HCEC 1CT (cell line): Measurements from ENCODE around the gene DYRK2.
A peak's percentile ranks its signal among the peaks of the same experiment; 100 is the strongest.

Experiments used
- DNase-seq: peaks from one replicate; pipeline ENCODE4 v3.0.0-alpha.2; 2017

The DYRK2 gene

DNA sequence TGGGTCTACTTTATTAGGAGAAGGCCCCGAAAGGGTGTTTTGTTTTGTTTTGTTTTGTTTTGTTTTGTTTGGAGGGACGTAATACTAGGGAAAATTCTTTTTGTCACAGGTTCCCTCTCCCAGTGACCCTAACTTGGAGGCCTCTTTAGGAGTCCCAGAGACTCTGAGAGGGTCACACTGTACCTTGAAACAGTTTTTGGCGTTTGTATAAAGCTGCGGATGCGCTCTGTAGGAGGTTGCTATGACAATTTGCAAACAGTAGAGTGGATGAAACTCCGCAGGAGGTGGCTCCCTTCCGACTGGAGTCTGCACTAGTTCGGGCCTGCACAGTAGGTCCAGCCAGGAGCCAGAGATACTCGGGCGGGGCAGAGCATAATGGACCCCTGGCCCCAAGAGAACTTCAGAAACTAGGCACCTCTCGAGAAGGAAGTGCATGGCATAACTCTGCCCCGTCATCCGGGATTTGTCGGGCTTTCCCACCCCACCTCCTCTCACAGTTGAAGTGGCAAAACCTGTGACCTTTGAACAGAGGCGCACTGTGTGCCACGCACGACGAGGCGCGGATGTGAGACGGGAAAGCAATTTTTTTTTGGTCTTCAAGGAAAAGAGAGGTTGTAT lies 1.3 kb upstream of the DYRK2 start:
- DNase-seq, result no peak

DNA sequence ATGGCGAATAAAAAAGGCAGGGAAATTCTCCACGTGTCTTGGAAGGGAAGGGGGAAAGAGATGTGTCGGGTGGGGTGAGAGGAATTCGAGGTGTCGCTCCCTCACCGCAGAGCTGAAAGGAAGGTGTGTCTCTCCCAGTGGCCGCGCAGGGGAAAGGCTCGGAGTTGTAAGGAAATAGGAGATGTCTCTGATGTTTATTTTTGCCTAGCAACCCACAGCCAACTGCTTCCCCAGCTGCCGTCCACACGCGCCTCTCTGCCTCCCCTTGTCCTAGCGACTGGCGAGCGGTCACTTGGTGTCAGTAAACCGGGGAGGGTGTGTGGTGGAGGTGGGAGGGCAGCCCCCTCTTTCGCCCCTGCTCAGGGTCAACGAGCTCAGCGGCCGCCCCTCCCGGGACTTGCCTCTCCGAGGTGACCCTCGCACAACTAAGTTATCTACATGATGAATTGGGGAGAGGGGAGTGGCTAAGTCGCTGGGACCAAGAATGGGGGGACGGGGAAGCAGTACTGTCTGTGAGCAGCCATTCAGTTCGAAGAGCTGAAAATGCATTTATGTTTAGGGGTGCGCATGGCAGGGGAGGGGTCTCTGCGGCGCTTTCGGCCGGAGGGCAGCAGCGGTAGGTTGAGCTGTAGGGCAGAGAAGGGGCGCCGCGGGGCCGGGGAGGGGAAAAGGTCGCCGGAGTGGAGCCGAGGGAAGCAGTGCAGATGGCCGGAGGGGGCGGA lies 585 bp upstream of the DYRK2 start:
- peak; percentile 89 for DNase-seq

DNA sequence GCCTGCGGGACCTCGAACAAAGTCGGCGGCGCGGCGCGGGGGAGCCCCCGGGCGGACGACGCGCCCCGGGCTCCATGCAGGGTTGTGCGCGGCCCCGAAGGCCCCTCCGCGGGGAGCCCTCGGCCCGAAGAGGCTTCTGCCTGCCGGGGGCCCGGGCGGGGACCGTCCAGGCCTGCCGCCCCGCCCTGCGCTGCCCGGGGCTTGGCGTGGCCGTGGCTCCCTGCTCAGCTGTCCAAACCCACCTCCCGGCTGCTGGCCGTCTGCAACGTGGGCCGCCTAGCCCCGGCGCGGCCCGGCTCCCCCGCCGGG lies 670 bp downstream of the DYRK2 start:
- DNase-seq, result no peak

DNA sequence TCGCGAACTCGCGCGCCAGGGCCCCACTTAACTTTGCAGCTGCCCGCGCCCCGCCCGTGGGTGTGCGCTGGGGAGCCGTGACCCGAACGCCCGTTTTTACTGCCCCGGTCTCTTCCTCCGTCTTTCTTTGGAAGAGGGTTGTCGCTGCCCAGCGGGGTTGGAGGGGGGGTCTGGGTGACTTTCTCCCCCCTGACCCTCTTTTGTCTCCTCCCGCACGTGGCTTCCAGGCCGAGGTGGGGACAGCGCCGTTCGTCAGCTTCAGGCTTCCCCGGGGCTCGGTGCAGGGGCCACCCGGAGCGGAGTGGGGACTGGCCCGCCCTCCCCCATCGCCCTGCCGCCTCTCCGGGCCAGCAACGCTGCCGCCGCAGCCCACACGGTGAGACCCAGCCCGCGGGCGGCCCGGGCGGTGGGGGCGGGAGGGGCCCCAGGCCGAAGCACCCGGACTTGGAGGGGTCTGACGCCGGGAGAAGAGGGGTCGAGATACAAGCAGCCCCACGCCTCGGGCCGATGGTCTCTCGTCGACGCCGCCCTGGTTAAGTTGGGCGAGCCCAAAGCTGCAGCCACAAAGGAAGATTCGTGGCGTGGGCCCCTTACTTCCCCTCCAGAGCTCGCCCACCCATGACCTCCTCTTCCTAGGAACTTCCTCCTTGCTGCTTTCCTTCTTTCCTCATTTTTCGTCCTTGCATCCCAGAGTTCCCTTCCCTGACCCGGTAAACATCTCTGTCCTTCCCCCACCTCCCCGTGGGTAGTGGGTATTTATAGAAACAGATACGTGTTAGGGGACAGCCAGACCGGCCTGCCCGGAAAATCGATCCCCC lies 1.2 kb downstream of the DYRK2 start:
- peak; percentile 10 for DNase-seq

DNA sequence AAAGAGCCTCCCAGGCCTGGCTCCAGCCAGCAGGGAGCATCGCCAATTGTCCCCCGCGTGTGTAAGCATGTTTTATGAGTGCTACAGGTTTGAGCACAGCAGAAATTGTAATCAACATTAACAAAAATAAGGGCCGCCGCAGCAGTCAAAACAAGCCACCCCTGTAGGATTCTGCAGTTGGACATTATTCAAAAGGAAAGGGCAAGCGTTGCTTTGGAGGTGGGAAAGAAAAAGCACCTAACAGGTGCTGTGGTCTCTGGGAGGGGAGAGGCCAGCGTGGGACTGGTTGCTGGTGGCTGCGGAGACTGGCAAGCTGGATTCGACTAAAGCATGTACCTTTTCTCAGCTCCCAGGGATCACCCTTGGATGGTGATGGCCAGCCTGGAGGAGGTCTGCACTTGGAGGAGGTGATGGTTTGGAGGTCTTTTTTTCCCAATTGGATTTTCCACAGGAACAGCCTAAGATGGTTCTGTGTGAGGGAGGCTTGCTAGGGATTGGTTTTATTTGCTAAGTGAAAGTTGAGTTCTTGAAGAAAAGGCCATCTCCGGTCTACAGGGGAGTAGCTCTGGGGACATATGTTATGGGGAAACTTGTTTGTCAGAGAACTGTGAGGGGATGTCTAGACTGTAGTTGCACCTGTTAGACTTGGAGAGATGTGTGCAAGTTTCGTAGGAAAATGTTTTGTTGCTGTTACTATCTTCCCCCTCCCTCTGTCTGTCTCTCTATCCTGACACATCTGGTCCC lies 2.0 kb downstream of the DYRK2 start:
- DNase-seq, result no peak

DNA sequence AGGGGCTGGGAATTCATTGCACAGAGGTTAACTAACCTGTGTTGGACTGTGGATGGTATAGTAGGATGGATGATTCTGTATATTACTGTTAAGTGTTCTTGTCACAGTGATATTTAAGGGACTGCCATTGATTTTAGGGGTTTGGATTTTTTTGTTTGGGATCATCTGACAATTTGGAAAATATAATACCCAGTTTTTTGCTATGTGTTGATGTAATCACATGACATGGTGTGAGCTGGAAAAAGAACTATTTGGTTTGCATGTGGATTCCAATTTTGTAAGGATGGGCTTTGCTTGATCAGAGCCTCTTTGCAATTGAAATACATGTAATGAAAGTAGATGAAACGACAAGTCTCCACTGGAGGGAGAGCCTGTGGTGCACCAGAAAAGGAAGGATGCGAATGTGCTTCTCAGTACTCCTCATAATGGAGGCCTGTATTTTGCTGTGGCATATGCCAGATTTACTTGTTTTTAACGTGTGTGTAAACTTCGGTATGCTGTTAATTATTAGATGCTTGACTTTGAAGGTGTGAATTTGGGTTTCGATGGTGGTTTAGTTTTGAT lies 2.7 kb downstream of the DYRK2 start:
- DNase-seq, result peak; percentile 41

DNA sequence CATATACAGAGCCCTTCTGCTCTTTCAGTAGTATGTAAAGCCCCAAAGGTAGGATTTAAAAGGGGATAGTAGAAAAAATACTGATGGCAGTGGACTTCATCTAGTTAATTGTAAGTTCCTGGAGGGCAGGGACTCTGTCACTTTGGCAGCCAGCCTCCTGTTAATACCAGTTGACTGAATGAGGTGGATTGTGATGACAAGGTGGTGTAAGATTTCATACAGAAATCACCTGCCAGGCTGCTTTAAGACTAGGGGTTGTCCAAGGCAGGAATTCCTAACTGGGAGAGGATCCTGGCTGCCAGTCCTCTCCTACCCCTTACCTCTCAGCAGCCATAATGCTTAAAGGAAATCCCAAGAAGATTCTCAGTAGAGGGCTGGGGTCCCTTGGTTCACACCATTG lies 7.3 kb downstream of the DYRK2 start:
- no peak for DNase-seq

DNA sequence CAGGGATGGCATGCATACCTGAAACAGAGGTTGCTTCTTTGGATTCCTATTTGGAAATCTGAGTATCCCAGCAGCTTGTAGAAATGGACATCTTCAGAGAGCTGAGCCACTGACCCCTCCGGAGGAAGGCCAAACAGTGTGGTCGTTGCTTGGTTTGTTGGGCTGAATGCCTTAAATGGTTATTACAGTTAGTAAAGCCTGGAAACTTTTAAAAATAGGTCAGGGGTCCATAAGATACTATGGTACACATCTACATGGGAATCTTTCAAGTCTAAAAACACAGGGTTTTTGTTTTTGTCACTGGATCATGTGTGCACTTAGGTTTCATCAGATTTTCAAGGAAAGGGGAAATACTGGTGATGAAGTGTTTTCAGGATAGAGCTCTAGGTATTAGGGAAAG lies 7.7 kb downstream of the DYRK2 start:
- DNase-seq, result no peak

DNA sequence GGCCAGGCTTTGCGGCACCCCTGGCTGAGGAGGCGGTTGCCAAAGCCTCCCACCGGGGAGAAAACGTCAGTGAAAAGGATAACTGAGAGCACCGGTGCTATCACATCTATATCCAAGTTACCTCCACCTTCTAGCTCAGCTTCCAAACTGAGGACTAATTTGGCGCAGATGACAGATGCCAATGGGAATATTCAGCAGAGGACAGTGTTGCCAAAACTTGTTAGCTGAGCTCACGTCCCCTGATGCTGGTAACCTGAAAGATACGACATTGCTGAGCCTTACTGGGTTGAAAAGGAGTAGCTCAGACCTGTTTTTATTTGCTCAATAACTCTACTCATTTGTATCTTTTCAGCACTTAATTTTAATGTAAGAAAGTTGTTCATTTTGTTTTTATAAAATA lies 9.9 kb downstream of the DYRK2 start:
- DNase-seq, result no peak

DNA sequence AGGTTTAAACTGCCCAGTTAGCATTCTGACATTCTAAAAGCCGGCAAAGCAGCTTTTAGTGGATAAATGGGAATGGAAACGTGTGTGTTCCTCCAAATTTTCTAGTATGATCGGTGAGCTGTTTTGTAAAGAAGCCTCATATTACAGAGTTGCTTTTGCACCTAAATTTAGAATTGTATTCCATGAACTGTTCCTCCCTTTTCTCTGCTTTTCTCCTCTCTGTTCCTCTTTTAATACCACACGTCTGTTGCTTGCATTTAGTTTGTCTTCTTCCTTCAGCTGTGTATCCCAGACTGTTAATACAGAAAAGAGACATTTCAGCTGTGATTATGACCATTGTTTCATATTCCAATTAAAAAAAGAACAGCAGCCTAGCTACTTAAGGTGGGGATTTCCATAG lies 10.7 kb downstream of the DYRK2 start:
- no peak for DNase-seq

DNA sequence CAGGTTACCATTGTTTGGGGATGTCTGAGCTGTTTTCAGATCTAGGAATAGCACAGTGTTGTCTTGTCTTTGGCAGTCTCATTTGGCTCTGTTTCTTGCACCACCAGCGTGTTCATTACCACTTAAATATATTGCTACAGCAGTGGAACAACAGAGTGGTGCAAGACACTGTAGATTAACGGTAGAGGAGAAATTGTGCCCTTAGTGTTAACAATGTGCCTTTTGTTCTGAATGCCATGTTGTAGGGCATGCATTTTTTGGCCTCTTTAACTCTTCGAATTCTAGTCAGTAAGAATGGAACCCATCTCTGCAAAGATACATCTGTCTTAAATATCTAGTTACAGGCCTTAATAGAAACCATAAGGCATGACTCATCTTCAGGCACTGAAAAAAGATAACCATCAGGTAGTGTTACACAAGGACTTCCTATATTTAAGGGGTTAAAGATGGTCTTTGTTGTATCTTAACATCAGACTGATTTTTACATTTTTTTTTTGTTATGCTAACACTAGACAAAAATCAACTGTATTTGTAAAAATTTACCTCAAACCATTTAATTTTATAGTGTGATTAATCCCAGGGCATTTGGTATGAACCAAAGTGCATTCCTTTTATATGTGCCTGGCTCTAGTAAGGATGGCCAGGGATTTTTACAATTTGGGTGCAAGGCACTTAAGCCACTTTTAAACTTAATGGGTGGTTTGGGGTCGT lies 12.9 kb downstream of the DYRK2 start:
- DNase-seq, result peak; percentile 80

DNA sequence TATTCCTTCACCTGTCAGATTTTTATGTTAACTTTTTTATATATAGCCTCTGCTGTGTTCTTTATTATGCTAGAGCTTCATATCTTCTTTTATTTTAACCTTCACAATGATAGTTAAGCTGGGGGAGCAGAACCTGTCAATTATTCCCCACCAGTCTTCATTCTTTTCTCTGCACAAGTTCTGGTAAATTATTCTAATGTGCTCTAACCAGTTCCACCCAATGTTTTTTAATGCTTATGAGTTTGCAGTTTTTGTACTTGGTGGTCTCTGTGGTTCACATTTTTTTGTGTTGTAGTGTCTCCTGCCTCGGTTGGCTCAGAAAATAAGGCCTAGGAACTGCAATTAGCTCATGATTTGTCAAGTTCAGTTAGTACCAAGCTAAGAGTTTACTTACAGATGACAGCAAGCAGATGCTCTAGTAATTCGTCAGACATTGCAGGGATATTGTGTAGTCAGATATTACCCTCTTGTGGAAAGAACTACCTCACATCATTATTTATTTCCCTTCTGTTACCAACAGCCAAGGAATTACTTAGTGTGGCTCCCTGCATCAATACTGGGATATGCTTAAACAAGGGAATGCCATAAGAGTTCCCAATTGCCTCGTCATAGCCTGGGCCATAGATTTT lies 14.5 kb downstream of the DYRK2 start:
- peak; percentile 84 for DNase-seq

DNA sequence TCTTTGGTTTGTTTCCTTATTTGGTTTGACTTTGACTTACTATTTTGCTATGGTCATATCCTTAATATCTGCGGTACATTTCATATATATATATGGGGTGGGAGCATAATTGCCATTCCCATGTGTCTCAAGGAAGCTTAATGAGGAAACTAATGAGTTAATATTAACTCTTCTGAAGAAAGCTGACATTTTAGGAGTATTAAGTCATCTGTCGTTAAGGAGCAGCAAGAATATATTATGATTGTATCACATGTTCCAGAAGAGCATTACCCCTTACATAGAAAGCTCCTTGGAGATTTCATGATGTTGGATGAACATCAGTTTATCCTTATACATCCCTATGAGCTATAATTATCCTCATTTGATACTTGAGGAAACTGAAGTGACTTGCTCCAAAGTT lies 15.6 kb downstream of the DYRK2 start:
- no peak for DNase-seq

DNA sequence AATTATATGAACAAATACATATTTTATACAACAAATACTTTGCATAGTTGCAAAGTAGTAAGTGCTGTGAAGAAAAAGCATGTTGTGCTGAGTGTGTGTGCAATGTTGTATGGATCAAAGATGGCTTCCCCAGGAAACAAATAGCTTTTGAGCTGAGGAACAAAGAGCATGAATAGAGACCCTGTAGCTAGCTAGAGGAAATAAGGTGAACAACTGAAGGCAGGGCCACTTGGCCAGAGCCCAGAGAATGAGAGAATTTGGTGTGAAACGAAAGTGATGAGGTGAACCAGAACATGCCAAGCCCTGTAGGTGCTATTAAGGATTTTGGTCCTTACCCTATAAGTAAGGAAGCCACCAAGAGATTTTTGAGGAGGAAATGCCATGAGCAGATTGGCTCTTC lies 17.1 kb downstream of the DYRK2 start:
- no peak for DNase-seq

DNA sequence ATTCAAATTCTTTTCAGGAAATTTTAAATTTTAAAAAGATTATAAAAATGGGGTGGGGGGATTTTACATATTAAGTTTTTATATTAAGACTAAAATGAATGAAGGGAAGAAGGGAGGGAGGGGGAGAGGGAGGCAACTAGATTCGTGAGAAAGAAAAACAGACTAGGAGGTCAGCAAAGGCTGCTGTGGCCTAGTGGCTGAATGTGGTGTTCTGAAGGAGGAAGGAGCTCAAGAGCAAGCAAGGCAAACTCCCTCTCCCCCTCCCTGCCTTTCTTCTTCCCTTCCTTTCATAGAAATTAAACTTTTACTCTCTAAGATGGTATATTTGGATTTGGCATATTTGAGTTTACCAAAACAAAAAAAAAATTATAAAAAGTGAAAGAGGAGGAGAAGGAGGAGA lies 18.1 kb downstream of the DYRK2 start:
- DNase-seq, result no peak

DNA sequence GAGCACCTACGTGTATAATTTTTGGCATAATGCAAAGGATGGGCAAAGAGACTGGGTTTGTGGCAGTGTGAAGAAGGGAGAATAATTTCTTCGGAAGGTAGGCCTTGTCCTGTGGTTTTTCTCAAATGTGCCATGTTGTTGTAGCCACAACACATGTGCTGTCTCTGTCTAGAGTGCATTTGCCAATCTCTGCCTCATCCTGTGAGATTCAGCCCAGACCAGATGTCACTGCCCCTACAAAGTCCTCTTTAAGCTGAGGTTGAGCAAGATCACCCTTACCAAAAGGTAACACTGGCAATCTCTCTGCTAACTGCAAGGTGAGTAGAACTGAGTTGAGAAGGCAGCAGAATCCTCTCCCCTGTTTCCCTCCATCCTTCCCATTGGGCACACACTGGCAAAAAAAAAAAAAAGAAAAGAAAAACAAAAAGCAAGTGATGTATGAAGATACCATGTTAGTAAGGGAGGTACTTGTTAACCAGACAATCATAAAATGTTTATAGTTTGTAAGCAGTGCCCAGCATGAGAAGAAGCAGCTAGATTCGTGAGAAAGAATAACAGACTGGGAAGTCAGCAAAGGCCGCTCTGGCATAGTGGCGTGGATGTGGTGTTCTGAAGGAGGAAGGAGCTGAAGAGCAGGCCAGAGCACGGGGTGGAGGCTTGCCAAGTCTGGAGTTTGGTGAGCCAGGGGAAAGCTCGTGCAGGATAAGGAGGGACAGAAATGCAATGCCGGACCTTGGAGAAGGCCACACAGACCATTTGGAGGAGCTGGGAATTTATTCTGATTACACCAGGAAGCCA lies 18.9 kb downstream of the DYRK2 start:
- no peak for DNase-seq

DNA sequence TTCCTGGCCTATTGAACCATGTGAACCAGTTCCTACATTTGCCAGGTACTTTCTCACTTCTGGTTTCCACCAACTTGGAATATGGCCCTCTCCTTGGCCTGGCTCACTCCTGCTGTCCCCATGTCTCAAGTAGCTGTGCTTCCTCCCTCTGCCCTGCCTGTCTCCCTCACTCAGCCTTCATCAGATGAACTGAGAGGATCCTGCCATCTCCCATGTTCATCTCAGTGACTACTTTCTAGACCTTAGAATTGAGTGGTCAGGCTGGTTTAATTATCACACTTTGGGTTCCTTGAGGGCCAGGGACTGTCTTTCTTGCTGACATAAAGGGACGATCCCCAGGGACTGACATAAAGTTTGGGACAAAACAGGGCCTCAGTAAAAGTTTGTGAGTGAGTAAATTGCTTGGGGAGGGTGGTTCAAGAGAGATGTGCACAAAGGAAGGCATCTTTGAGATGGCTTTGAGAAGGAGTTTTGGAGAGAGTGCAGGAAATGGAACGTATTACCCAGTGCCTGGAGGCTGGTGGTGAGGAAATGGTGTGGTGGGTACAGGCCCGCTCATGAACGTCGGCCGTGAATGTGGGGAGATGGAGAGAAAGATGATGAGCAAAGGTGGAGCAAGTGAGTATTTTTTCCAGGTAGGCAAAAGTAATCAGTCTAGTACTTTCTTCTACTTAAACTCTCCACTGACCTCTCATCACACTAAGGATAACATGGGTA lies 20.8 kb downstream of the DYRK2 start:
- DNase-seq, result no peak

DNA sequence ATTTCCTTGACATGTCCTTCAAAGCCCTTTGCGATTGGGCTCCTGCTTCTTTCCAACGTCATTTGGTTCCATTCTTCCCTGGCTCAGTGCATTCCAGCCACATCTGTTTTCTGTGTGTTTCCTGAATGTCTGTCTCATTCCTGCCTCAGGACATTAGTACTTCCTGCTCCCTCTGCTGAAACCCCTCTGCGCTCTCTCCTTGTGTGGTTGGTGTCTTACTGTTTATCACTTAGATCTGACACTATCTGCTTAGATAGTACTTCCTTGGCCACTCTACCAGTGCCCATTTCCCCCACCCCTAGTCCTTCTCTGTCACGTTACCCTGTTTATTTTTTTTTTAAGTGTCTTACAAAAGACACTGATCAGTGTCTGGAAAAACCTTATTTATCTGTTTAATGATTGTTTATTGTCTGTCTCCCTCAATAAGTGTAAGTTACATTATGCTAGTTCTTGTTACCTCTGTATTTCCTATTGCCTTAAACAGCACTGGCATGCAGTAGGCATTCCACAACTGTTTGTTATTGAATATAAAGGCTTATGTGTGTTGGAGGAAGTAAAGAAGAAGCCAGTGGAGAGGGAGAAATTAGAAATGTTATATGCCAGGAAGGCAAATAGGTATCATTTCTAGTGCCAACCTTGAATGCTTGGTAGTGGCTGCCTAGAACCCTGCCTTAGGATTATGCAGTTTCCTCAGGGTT lies 21.5 kb downstream of the DYRK2 start:
- no peak for DNase-seq

DNA sequence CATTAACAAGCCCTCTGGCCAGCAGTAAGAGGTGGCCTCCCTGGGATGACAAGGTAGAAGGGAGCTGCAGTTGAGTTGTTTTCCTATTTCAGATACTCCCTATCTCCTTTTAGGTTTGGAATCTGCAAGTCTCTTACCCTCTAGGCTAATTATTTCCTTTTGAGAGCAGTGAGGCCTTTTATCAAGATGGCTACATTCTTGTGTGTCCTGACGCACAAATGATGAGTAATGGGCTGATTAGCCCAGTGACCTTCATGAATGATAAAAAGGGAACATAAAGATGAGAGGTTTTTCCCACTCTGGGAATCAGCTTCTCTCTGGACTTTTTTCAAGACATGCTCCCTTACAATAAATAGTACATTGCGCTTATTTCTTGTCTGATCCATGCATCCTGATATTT lies 22.9 kb downstream of the DYRK2 start:
- no peak for DNase-seq

DNA sequence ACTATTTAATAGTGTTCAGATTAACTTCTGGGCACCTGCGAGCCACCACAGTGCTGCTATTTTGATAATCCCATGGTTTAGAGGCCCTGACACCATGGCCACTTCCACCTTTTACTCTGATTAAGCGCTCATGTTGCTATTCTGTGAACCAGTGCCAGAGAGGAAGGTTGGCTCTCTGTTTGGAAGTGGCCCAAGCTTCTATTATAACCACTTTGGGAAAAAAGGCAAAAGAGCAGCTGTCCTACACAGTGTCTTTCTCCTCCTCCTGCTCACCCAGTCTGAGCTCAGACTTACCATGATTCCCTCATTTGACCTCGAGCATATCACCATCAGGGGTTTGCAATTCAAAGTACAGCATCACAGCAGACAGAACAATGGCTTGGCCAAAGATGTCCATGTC lies 23.3 kb downstream of the DYRK2 start:
- no peak for DNase-seq
